ENCODE data around the gene RIT1. TPM values are rescaled to one million over a fixed set of nuclear protein-coding genes. Genes with fewer than 3 reads are reported as not detected.

The RIT1 gene
- total and polyA plus RNA-seq, 2 of the 8 experiments (the other 6 are each of a cell fraction or from before 2014, with no cell fraction given): 25.3 to 26.8 TPM

DNA sequence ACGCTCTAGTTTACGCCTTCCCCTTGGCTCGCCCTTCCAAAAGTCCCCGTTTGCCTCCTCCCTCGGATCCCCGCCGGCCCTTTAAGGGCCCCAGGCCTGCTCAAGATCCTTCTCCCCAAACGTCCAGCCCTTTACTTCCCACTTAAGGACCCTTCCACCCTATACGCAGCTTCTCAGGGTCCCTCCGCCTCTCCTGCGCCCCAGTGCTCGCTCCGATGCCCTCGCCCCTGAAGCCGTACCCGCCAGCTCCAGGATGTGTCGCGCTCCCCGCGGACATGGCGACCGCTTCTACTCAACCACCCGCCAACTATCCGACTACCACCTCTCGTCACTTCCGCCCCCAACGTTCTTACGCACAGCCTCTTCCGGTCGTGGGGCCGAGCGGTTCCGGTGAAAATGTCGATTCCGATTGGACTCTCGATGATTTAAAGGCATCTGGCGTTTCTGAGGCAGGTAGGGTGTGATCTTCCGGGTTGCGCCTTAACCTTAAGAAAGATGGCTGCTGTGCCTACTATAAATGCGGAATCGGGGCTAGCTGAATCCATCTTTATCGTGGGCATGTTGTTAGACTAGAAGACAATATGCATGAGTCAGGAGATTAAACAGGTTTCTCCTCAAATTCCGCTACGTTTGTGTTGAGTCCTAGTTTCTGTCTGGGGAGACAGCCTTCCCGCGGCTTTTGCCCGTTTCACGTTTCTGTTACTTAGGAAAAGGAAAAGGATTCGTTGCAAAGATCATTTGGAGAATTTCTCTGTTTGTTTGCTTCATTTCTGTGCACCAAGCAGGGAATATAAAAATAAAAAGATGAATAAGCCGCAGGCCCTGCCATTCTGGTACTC, 23.2 kb upstream of the RIT1 start, which contains the start of gene KHDC4:
Gene KHDC4 (minus strand): TSS at position 317 of the 839 bp plus-strand sequence. CDS start 40 bp downstream, at position 277.
- peak within 1 kb of the TSS; percentile 86 to 100 (median 96) for H3K9ac ChIP-seq (replicated peaks in 1 of 4; ENCODE audit: extremely low read depth in 1 of 4, low read depth in 3 of 4, low read length in 3 of 4)
- H2BK5ac ChIP-seq (ENCODE audit: low read depth, low read length): peak within 1 kb of the TSS; percentile 98
- 0 out of 2 replicates have a peak within 1 kb of the TSS, but pooled peaks have one; percentile 43 for H2BK20ac ChIP-seq (ENCODE audit: low read length)
- H2BK12ac ChIP-seq (ENCODE audit: low read depth, low read length): peak within 1 kb of the TSS; percentile 27; the same call in 1 of the 2 replicates
- H2BK120ac ChIP-seq (replicated peaks; ENCODE audit: low read depth, low read length): peak within 1 kb of the TSS; percentile 28
- H3K23me2 ChIP-seq (ENCODE audit: low read depth, low read length): peaks cover 5% of the 10 kb centered on the region
- H2AFZ ChIP-seq (ENCODE audit: low read length): peak within 1 kb of the TSS; percentile 9; the same call in 1 of the 2 replicates
- peak within 1 kb of the TSS; percentile 67 for H3K14ac ChIP-seq (ENCODE audit: insufficient read length)
- peaks cover 2% of the 10 kb centered on the region; the same call in 1 of the 2 replicates for H3K79me1 ChIP-seq (ENCODE audit: low read depth, low read length)
- H3K79me2 ChIP-seq (ENCODE audit: control insufficient read depth in 1 of 2, insufficient read depth in 2 of 2, low read length in 2 of 2): peaks cover 10 to 46% of the 10 kb centered on the region in 2 experiments
- peak; percentile 92 for FAIRE-seq
- peak within 1 kb of the TSS; percentile 32 for H3K4ac ChIP-seq (replicated peaks; ENCODE audit: insufficient read length, low read depth, low read length)
- H2BK15ac ChIP-seq (ENCODE audit: low read length): peak within 1 kb of the TSS; percentile 31; the same call in 1 of the 2 replicates
- peak within 1 kb of the TSS; percentile 100 for H3K18ac ChIP-seq (ENCODE audit: extremely low read depth, low read length)
- H3K4me1 ChIP-seq (replicated peaks in 1 of 4; ENCODE audit: control insufficient read depth in 3 of 4, insufficient read depth in 4 of 4, low read length in 3 of 4): peaks cover 0 to 2% (median 1%) of the 10 kb centered on the region in 4 experiments; a peak in 4 of 7 replicates
- no peaks in the 10 kb centered on the region for H3K27me3 ChIP-seq (replicated peaks in 1 of 4; ENCODE audit: control insufficient read depth in 3 of 4, extremely low read depth in 1 of 4, insufficient read depth in 3 of 4, low read length in 3 of 4)
- H4K91ac ChIP-seq (replicated peaks; ENCODE audit: insufficient read length, low read length): peak within 1 kb of the TSS; percentile 70
- POLR2A ChIA-PET (ENCODE audit: partially characterized antibody): interaction anchor here (0.8 to 6.7 kb wide), 27 partner anchors 9 to 181 kb away, joined by 3 to 109 read pairs (median 4); partner anchors contain the start of genes ARHGEF2, GON4L, LMNA and MEX3A
- H3K4me3 ChIP-seq (ENCODE audit: extremely low read depth in 1 of 4, insufficient read depth in 2 of 4, low read depth in 3 of 4, low read length in 4 of 4): peak within 1 kb of the TSS; percentile 89 to 100 (median 94)
- peaks cover 0 to 13% of the 10 kb centered on the region in 2 experiments for H4K20me1 ChIP-seq (replicated peaks in 1 of 2; ENCODE audit: control insufficient read depth in 1 of 2, insufficient read depth in 2 of 2, low read length in 2 of 2)
- WGBS, 2 experiments (ENCODE audit: extremely low coverage in 1 of 2, insufficient coverage in 1 of 2, insufficient read length in 1 of 2, insufficient replicate concordance in 2 of 2, low coverage in 1 of 2, low lambda C conversion rate in 2 of 2, missing lambda C conversion rate in 1 of 2): 2% methylated on average over 50 of the region's 50 CpGs; no CpG with 5 or more reads in 1 of the 2 experiments
- H2AK5ac ChIP-seq (ENCODE audit: low read depth, low read length): peak within 1 kb of the TSS; percentile 91
- H4K5ac ChIP-seq (ENCODE audit: insufficient read length, low read depth, low read length): peak within 1 kb of the TSS; percentile 98
- H3K27ac ChIP-seq (ENCODE audit: low read depth, low read length): peak within 1 kb of the TSS; percentile 88
- peak within 1 kb of the TSS; percentile 99 for H4K8ac ChIP-seq (ENCODE audit: extremely low read depth, insufficient read depth, low read length)
- peak within 1 kb of the TSS; percentile 89 for H3K56ac ChIP-seq (replicated peaks; ENCODE audit: insufficient read length, low read depth, low read length)
- peak; percentile 87 to 96 for DNase-seq (ENCODE audit: low read depth in 1 of 2, low spot score in 2 of 2)
- CTCF ChIA-PET (ENCODE audit: partially characterized antibody): interaction anchor here (0.6 to 2.8 kb wide), 7 partner anchors 10 to 587 kb away, joined by 3 to 18 read pairs (median 5); partner anchors contain the start of gene ARHGEF2
- H3K9me3 ChIP-seq (ENCODE audit: insufficient read depth in 2 of 2, low read depth in 1 of 2, low read length in 1 of 2): no peaks in the 10 kb centered on the region
- H3K36me3 ChIP-seq (ENCODE audit: control insufficient read depth in 2 of 4, insufficient read depth in 4 of 4, low read length in 3 of 4): peaks cover 16 to 40% (median 26%) of the 10 kb centered on the region in 4 experiments; a peak in 7 of 8 replicates
- peak within 1 kb of the TSS; percentile 85 to 92 for H3K4me2 ChIP-seq (ENCODE audit: insufficient read depth in 1 of 2, low read depth in 2 of 2, low read length in 2 of 2)
- H3K23ac ChIP-seq (ENCODE audit: insufficient read length): no peak within 1 kb of the TSS
- TF ChIP-seq BACH1 (IDR thresholded peaks at IDR 0.05; ENCODE audit: low read length): no peak
- no peak for TF ChIP-seq SIRT6 (IDR thresholded peaks at IDR 0.05; ENCODE audit: low read length)
- TF ChIP-seq CBX8 (IDR thresholded peaks at IDR 0.05; ENCODE audit: borderline replicate concordance, low read depth, low read length): no peak
- no peak for TF ChIP-seq BCL11A (IDR thresholded peaks at IDR 0.05; ENCODE audit: low read depth in 2 of 2, low read length in 2 of 2)
- peak in 1 of 2 experiments; percentile 10; a peak in 2 of 4 replicates for TF ChIP-seq RAD21 (IDR thresholded peaks at IDR 0.05 in 1 of 2, conservative IDR thresholded peaks at IDR 0.05 in 1 of 2; ENCODE audit: low read depth in 2 of 2, low read length in 2 of 2)
- TF ChIP-seq EGR1 (IDR thresholded peaks at IDR 0.05; ENCODE audit: borderline replicate concordance, low read depth, low read length): no peak
- 0 out of 2 replicates have a peak, but pooled peaks have one; percentile 47 for TF ChIP-seq SP4 (IDR thresholded peaks at IDR 0.05; ENCODE audit: low read length)
- TF ChIP-seq POLR2AphosphoS5 (IDR thresholded peaks at IDR 0.05; ENCODE audit: low read depth, low read length): peak; percentile 99
- TF ChIP-seq HDAC6 (IDR thresholded peaks at IDR 0.05; ENCODE audit: low read depth, low read length): no peak
- TF ChIP-seq BRCA1 (IDR thresholded peaks at IDR 0.05; ENCODE audit: low read depth, low read length): no peak
- no peak for TF ChIP-seq KDM4A (IDR thresholded peaks at IDR 0.05; ENCODE audit: low read depth, low read length, severe bottlenecking)
